Measurements from ENCODE around the gene MZF1.
"Not testable (repeated sequence)": the region's sequence is repeated elsewhere in the genome, so short reads cannot be mapped to it uniquely, and the experiment has no call there.

MZF1 gene

DNA sequence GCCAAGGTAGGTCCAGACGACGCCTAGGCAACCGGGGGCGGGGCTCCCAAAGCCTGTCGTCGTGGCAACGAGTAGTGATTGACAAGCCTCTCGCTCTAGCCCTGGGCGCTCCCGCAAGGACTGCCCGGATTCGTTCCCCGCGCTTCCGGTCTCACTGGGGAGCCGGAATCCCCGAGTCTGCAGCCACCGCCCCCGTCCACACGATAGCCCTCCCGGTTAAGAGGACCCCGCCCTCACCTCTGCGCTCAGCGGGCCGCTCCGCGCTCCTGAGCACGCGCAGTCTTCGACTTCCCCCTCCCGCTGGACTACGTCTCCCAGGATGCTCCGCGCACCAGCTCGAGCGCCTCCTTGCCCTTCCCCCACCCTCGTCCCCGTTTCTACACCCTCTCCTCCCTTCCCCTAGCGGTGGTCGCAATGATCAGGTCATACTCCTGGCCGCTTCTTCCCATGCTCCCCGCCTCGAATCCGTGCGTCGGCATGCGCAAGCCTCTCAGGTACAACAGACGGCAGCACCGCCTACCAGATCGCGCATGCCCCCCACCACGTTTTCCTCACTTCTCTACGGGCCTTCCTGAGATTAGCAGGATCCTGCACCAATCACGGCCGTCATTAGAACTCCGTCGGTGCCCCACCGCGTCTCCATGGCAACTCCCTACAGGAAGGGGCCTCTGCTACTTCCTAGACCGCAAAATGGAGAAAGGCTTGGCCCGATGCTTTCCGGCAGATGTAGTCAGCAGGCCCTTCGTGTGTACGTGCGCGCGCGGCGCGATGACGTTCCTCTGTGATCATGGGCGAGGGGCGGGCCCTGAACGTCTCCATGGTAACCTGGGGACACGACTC lies at the start of gene MZF1:
TSS of gene MZF1 (minus strand) at position 518 of the 840 bp plus-strand sequence. CDS start 1,946 bp downstream, outside the sequence.
- peak; percentile 100 for DNase-seq

DNA sequence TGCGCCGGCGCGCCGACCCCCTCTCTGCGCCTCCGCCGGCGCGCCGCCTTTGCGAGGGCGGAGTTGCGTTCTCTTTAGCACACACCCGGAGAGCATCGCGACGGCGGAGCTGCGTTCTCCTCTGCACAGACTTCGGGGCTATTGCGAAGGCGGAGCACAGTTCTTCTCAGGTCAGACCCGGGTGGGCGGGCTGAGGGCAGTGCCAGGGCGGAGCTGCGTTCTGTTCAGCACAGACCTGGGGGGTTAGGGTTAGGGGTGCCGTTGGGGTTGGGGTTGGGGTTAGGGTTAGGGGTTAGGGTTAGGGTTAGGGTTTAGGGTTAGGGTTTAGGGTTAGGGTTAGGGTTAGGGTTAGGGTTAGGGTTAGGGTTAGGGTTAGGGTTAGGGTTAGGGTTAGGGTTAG lies 34.1 kb upstream of the MZF1 start:
- not testable (repeated sequence) for DNase-seq

DNA sequence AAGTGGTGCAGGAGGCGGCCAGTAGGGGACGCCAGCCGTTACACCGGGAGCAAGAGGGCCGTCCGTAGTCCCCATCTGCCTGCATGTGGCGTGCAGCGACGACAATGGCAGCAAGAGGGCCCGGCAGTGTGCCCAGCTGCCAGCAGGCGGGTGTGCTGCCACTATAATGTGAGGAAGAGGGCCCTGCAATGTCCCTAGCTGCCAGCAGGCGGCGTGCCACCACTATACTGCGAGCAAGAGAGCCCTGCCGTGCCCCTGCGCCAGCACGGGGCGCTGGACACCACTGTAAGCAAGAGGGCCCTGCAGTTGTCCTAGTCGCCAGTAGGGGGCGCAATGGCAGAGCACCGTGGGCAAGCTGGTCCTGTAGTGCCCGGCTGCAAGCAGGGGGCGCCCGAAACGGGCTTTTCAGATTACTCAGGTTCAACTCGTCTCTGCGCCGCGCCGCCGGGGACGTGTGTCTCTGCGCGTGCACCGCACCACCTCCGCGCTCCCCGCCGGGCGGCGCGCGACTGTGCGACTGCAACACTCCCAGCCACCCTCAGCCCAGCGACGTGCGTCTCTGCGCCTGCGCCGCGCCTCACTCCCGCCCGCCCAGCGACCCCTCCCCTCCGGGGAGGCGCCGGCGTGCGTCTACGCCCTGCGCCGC lies 33.2 kb upstream of the MZF1 start:
- not testable (repeated sequence) for DNase-seq

DNA sequence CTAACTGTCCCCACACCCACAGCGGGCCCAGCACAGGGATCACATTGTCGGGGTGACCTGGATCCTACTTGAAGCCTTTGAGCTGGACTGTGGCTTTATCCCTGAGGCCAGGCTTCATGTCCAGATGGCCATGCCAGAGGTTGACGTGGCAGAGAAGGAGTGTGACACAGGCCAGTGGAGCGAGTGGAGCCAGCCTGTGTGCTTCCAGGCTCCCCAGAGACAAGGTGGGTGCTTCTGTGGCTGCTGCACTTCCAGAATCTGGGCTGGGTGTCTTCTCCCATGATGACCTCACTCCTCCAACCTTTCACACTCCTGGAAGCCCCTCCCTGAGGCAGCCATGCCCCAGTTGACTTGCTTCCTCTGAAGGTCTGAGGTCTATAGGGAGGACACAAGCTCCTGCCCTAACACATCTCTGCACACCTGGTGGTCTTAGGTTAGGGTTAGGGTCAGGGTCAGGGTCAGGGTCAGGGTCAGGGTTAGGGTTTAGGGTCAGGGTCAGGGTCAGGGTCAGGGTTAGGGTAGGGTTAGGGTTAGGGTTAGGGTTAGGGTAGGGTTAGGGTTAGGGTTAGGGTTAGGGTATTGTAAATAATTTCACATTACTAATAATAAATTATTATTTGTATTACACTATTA lies 13.1 kb upstream of the MZF1 start:
- no peak for DNase-seq

DNA sequence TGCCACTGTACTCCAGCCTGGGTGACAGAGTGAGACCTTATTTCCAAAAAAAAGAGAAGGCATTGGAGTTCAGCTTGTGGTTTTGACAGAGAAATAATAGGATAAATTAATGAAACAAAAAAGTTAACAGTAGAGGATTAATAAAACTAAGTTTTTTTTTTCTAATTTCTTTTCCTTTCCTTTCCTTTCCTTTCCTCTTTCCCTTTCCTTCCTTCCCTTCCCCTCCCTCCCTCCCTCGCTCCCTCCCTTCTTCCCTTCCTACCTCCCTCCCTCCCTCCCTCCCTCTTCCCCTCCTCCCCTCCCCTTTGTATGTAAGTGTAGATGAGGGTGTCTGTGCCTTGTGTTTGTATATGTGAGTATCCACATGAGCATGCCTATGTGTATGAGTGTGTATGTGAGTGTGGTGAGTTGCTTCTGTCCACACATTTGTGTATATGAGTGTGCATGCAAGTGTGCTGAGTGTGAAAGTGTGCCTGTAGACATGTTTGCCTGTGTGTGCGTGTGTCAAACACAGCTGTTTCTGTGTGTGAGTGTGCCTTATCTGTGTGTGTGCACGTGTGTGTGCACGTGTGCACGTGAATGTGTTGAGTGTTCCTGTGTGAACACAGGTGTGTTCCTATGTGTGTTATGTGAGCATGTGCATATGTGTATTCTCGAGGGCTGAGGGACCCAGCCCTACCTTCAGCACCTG lies 12.5 kb upstream of the MZF1 start:
- DNase-seq: no peak

DNA sequence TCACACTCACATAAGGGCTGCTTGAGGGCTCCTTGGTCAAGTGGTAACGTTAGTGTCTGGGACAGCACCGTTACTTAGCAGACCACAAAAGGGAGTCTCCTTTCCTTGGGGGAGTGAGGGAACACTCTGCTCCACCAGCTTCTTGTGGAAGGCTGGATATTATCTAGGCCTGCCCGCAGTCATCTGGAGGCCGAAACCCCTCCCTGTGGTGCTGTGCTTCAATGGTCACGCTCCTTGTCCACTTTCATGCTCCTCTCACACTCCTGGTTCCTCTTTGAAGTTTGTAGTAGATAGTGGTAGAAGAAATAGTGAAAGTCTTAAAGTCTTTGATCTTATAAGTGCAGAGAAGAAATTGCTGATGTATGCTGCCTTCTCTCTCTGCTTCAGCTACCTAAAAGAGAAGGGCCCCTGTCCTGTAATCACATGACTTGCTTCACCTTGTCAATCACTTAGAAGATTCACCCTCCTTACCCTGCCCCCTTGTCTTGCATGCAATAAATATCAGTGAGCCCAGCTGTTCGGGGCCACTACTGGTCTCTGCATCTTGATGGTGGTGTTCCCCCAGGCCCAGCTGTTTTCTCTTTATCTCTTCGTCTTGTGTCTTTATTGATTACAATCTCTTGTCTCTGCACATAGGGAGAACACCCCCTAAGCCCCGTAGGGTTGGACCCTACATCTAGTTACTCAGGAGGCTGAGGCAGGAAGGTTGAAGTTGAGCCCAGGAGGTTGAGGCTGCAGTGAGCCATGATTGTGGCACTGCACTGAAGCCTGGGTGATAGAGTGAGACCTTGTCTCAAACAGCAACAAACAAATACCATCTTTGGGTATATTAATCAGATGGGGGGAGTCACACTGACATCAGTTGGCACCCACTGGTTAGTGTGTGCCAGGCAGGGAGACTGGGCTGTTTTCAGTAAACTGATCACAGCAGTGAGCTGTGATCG lies 11.6 kb upstream of the MZF1 start:
- DNase-seq: no peak

DNA sequence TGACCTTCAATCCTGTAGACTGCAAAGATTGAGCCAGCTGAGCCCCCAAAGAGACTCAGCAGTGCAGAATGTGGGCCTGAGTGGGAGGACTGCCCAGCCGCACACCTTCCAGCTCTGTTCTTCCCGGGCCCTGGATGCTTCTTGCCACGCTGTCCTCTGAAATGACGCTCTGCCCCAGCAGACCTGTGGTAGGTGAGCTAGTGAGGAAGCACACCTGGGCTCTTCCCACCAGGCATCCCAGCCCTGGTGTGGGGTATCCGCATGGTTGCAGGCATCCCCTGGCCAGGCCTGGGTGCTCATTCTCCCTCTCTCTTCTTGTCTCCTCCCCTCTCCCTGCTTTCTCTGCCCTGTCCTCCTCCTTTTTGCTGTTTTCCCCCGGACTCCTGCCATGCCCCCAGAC lies 9.8 kb upstream of the MZF1 start:
- no peak for DNase-seq

DNA sequence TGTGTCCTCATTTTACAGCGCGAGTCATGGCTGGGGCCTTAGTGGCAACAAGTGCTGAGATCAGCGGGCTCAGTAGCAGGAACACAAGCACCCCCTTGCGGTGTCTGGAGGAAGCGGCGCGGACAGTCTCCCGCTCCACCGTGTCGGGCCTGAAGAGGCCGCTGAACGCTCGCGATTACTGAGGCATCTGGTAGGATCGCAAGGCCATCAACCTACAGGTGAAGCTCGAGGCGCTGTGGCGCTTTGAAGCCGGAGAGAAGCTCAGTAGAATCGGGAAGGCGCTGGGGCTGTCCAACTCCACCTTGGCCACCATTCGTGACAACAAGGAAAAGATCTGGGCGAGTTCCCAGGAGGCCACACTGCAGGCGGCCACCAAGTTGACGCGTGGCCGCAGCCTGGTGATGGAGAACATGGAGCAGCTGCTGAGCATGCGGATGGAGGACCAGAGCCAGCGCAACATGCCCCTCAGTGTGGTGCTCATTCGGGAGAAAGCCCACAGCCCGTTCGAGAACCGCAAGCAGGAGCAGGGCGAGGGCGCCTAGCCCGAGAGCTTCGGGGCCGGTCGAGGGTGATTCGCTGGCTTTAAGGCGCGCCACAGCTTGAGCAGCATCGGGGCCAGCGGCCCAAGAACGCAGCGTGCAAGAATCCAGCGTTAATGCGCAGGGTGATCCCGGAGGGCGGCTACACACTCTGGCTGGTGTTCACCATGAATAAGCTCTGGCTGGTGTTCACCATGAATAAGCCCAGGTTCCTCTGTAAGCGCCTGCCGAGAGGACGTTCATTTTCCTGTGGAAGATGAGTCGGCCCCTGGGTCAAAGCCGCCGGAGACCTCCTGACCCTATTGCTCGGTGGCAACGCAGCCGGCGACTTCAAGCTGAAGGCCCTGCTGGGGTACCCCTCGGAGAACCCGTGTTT lies 8.3 kb upstream of the MZF1 start:
- peak; percentile 91 for DNase-seq

DNA sequence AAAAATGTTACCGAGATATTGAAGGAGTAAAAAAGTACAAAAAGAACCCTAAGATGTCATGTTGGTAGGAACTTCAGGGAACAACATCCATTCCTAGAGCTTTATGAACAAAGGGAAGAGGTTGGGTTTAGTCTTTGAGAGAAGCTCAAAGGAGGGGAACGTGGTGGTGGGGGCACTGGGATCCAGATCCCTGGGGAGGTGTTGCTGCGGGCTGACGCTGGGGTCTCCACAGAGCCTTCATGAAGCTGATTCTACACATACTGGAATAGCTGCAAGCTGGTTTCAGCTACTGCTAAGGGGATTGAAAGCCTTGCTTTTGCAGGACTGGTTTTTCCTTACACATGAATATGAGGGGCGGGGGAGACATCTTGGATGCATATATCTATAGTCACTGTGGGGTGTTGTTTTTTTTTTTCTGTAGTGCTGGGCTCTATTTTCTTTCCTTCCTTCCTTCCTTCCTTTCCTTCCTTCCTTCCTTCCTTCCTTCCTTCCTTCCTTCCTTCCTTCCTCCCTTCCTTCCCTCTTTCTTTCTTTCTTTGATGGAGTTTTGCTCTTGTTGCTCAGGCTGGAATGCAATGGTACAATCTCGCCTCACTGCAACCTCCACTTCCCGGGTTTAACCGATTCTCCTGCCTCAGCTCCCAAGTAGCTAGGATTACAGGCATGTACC lies 6.5 kb upstream of the MZF1 start:
- DNase-seq: no peak

DNA sequence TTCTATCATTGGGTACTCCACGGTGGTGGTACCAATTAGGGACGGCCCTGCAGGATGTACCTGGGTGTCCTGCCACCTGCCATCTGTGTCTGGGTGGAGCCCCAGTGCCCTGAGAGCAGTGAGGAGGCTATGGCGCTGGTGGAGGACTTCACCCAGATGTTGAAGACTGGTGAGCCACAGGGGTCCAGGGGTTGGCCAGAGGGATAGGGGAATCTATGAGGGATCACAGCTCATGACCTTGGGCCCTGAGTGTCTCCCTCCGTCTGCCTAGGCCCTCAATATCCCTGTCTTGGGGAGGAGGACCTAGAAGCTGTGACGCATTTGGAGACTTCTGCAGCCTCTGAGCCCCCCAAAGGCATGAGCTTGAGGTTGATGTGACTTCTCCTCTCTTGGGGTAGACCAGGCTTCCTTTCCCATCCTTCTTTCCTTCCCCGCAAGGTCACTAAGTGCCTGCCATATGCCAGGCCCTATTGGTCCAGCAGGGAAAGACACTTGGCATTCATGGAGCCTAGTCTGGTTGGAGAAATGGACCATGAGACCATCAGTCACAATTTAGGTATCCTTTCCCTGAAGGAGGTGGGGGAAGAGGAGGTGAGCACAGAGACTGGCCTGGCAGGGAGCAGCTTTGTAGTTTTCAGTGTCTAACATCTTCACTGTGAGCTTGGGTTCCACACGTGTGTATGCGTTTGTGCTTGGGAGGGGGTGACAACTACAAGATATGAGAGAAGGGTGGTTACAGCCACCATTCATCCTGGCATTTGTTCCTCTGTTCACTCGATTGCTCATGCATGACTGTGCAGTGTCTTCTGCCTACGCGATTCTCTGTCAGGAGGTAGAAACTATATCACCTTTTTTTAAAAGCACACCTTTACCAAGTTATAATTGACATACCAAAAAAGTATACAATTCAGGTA lies 5.1 kb upstream of the MZF1 start:
- DNase-seq: no peak

DNA sequence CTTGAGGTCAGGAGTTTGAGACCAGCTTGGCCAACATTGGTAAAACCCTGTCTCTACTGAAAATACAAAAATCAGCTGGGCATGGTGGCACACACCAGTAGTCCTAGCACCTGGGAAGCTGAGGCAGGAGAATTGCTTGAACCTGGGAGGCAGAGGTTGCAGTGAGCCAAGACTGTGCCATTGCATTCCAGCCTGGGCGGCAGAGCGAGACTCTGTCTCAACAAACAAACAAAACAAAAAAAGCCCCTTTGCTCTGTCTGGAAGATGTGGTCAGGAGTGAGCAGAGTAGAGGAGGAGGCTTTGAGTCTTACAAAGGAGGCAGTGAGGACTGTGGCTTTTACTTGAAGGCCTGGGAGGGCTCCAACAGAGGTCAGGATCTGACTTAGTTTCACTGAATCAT lies 4.4 kb upstream of the MZF1 start:
- DNase-seq: not testable (repeated sequence)

DNA sequence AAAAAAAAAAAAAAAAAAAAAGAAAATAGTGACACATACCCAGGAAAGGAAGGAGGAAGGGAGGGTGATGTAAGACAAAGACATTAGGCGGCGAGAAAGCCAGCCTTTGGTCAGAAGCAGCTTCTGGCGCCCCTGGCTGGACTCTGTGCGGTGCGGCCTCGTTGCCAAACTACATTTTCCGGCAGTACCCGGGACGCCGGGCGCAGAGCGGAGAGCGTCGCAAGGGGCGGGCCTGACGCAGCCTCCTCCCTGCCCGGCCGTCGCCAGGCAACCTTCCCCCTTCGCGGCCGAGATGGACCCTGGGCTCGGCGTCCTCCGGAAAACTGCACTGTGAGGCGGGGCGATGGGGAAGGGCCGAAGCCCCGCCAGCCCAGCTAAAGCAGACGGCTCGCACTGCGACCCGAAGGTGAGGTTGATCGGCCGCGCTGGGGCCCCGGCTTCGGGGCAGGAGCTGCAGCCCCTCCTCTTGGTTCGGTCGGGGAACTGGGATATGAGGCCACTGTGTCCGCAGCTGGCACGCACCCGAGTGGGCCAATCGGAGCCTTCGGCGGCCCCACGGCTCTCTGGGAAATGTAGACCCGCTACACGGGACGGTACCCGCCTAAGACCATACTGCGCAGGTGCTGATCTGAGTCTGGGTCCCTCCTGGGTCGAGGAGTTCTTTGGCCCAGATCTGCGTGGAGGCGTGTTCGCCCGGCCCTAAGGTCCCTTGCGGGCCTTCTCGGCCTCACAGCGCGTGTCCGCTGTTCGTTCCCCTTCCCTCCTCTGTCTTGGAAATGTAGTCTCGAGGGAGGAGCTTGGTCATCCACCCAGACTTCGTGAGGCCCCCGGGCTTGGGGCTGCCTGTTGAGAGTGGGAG lies 2.3 kb upstream of the MZF1 start:
- DNase-seq: peak; percentile 85

DNA sequence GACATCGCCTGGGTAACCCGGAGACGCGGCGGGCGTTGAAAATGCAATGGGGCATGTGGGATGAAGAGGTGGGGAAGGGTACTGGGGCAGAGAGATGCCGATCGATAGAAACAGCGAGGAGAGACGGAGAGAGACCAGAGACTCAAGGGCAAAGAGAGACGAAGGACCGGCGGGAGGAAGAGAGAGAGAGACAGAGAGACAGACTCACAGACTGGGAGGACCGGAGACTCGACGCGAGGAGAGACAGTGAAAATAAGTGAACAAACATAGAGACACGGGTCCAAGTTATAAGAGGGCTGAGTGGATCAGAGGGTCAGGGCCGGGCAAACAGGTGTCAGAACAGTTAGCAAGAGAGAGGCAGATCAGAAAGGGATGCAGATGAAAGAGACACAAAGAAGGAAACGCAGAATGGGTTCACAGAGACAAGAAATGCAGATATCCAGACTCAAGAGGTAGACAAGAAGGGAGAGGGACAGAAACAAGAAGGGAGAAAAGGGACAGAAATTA lies 576 bp upstream of the MZF1 start:
- no peak for DNase-seq

DNA sequence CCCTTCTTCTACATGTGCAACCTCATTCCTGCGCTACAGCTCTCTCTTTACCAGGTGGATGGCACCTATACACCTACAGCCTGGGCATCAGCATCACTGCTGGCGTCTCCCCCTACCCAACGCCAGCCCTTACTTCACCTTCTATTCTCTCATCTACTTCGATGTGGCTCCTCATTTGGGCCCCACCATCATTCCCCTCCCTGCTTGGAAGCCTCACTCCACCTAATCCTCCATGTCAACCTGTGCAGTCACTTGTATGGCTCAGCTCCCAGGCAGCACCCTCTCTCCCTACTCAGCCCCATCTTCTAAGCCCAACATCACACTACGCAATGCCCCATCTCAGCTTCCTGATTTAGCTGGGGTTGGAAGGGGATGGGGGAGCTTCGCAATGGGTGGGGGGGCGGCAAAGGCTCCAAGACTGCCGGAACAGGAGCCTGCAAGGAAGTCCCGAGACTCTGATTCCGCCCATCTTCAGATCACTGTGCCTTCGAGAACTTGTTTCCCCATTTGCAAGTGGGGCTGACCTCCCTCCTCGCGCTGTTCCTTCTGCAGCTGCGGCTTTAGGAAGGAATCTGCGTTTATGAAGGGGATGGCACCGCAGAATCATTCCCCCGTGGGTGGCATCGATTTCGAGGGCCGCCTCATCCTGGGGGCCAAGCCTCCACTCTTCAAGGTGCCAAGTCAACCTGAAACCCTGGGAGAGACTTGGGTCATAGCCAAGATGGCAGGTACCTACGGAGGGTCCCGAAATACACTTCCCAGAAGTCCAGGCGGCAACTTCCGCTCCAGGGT lies 913 bp downstream of the MZF1 start:
- no peak for DNase-seq

DNA sequence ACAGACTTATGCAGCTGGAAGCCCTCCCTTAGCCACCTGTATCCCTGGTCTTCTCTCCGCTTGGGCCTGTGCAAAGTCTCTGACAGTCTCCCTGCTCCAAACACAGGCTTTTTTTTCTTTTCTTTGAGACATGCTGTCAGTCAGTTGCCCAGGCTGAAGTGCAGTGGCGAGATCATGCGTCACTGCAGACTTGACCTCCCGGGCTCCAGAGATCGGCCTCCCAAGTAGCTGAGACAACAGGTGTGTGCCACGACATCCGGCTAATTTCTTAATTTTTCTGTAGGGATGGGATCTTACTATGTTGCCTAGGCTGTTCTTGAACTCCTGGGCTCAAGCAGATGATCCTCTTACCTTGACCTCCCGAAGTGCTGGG lies 1.6 kb downstream of the MZF1 start:
- no peak for DNase-seq

DNA sequence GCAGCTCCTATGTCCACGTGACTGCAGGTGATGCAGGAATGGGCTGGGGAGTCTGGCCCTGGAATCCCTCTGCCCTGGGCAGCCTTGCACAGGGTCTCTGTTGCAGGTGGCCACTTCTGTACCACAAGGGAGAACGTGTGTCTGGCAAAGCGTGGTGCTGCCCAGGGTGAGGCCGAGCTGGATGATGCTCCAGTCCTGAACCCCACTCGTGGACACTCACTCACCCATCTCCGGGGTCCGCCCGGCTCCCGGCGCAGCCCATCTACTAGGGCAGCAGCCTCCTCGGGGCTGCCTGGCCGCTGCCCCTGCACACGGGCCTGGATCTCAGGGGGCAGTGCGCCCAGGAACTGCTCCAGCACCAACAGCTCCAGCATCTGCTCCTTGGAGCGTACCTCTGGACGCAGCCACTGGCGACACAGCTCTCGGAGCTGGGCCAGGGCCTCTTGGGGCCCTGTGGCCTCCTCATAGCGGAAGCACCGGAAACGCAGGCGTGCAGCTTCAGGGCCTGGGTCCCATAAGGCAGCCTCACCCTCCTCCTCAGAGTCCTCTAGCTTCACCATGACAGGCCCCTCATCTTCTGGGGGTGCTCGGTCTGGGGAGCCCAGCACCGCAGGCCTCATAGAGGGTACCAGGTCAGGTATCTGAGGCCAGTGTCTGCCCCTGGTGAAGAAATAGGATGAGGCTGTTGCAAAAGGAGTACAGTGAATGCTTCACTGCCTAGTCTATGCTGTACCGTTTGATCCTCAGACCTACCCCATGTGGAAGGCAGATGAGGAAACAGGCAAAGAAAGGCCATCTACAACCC lies 2.2 kb downstream of the MZF1 start:
- DNase-seq: no peak
